T-cell (primary cell): ENCODE data around the gene ODF4. TPM values are rescaled to one million over a fixed set of nuclear protein-coding genes. Genes with fewer than 3 reads are reported as not detected.

Experiments used
- ATAC-seq, 4 experiments: fragments of 200-7000 bp in 3 of 4; fragments of 150-1000 bp in 1 of 4; cut with Tn5 transposase; replicated peaks in 1 of 4; 1 replicate in 3 of 4; 2 replicates in 1 of 4; pipeline ENCODE4 v1.10.0; 2021; ENCODE audit warnings: moderate library complexity in 3 of 4, mild to moderate bottlenecking in 2 of 4, moderate number of reproducible peaks in 1 of 4
- CTCF ChIA-PET, 2 donors: fragments of 300-600 bp; sonication (Branson Sonifier 250); formaldehyde crosslinking; loops; one replicate each; lab custom pipeline; 2022; ENCODE audit warnings: antibody characterized with exemption in 2 of 2; lab: Charles Lee
- POLR2A ChIA-PET, 2 donors: fragments of 300-600 bp; sonication (Branson Sonifier 250); formaldehyde crosslinking; loops; one replicate each; lab custom pipeline; 2022; ENCODE audit warnings: antibody characterized with exemption in 2 of 2; lab: Charles Lee
- DNase-seq, 35 experiments: peaks; one replicate each; pipeline versions ENCODE4 v3.0.0 to v3.0.0-alpha.2; 2013 to 2023
- H3K27ac ChIP-seq: one replicate; pipeline ENCODE4 v1.5.1; 2013; ENCODE audit warnings: low read length
- H3K27me3 ChIP-seq, 2 experiments: replicated peaks in 1 of 2; 1 replicate in 1 of 2; 2 replicates in 1 of 2; pipeline versions ENCODE4 v1.6.1 to v1.7.0; 2013; ENCODE audit warnings: low read length in 1 of 2, mixed read lengths in 1 of 2; ENCODE audit not compliant: control insufficient read depth in 2 of 2, insufficient read depth in 2 of 2; ENCODE audit errors: extremely low read depth in 1 of 2
- H3K36me3 ChIP-seq, 2 donors: 1 replicate in 1 of 2; 2 replicates in 1 of 2; pipeline versions ENCODE4 v1.6.1 to v1.7.0; 2013; ENCODE audit warnings: low read length in 1 of 2; ENCODE audit not compliant: control insufficient read depth in 2 of 2, insufficient read depth in 1 of 2; ENCODE audit errors: extremely low read depth in 1 of 2
- H3K4me1 ChIP-seq, 2 experiments: 1 replicate in 1 of 2; 2 replicates in 1 of 2; pipeline versions ENCODE4 v1.6.1 to v1.7.0; 2013; ENCODE audit warnings: low read length in 2 of 2, mixed read lengths in 1 of 2; ENCODE audit not compliant: insufficient read depth in 2 of 2, control insufficient read depth in 1 of 2; ENCODE audit errors: extremely low read depth in 1 of 2
- H3K4me3 ChIP-seq, 2 donors: 1 replicate in 1 of 2; 2 replicates in 1 of 2; pipeline versions ENCODE4 v1.5.1 to v1.7.0; 2013; ENCODE audit warnings: mild to moderate bottlenecking in 2 of 2, low read length in 1 of 2, moderate library complexity in 1 of 2; ENCODE audit not compliant: control insufficient read depth in 1 of 2; ENCODE audit errors: extremely low read depth in 1 of 2
- H3K9me3 ChIP-seq: 2 replicates; pipeline ENCODE4 v1.7.0; 2013
- H3K27ac Mint-ChIP-seq, 2 donors: one replicate each; pipeline ENCODE4 v1.8.0; 2020 to 2021; ENCODE audit warnings: mild to moderate bottlenecking in 2 of 2, mixed read lengths in 2 of 2
- H3K27me3 Mint-ChIP-seq, 2 donors: one replicate each; pipeline ENCODE4 v1.8.0; 2021 to 2022; ENCODE audit warnings: mixed read lengths in 2 of 2
- H3K36me3 Mint-ChIP-seq: one replicate; pipeline ENCODE4 v1.8.0; 2021; ENCODE audit warnings: mixed read lengths
- H3K4me1 Mint-ChIP-seq, 3 donors: one replicate each; pipeline ENCODE4 v1.8.0; 2020 to 2022; ENCODE audit warnings: mixed read lengths in 3 of 3, mild to moderate bottlenecking in 1 of 3
- H3K4me3 Mint-ChIP-seq, 3 donors: one replicate each; pipeline ENCODE4 v1.8.0; 2020 to 2022; ENCODE audit warnings: mild to moderate bottlenecking in 3 of 3, mixed read lengths in 3 of 3, moderate library complexity in 3 of 3
- H3K9me3 Mint-ChIP-seq, 3 donors: one replicate each; pipeline ENCODE4 v1.8.0; 2020 to 2022; ENCODE audit warnings: mixed read lengths in 3 of 3
- WGBS: methylation state at CpG from one replicate; pipeline ENCODE4 v1.1.5; 2013; ENCODE audit warnings: missing lambda C conversion rate; ENCODE audit not compliant: insufficient coverage; 5-methylcytosine and 5-hydroxymethylcytosine counted together
- total RNA-seq, 35 experiments: library from RNA in 6 of 35; stranded (reverse) in 6 of 35; fragments of 120-200 nt in 1 of 35; gene quantifications; one replicate each; pipeline versions ENCODE4 v1.2.1 to v1.2.4 and lab custom pipeline; 2013 to 2026

ODF4 gene
- total RNA-seq, 5 donors from 2014 or later (not counting 1 experiment from before 2014, with no cell fraction given) = not detected

- POLR2A ChIA-PET = interaction anchor here (0.7 kb wide), 2 partner anchors 49 to 58 kb away, joined by 3 read pairs; partner anchors contain the start of gene NDEL1 (in 1 of the 2)
- Mint-ChIP-seq H3K36me3 (peaks cover 10% of the 10 kb centered on the region), H3K27me3 (no peaks in the 10 kb centered on the region), H3K4me3 (no peak overlapping the region), H3K4me1 (peaks cover 37 to 47% (median 39%) of the 10 kb centered on the region in 3 donors), H3K9me3 (no peaks in the 10 kb centered on the region), H3K27ac (peak overlapping the region in 1 of 2 donors; percentile 5)
- WGBS = 85% methylated on average over 6 of the region's 6 CpGs
- peaks cover 5 to 51% of the 10 kb centered on the region in 2 experiments for H3K4me1 ChIP-seq
- no peaks in the 10 kb centered on the region for H3K9me3 ChIP-seq
- no peak overlapping the region for H3K27ac ChIP-seq
- H3K4me3 ChIP-seq = no peak overlapping the region
- no peak for DNase-seq
- CTCF ChIA-PET = interaction anchor here in 1 of 2 donors (0.5 to 0.7 kb wide), 4 partner anchors 10 to 99 kb away, joined by 3 read pairs; partner anchors contain the start of gene KRABD2
- no peaks in the 10 kb centered on the region for H3K36me3 ChIP-seq
- no peaks in the 10 kb centered on the region for H3K27me3 ChIP-seq
- ATAC-seq = no peak
Measured at GRCh38 chr17:8386841-8387240, 47.2 kb downstream of the ODF4 start.

DNA sequence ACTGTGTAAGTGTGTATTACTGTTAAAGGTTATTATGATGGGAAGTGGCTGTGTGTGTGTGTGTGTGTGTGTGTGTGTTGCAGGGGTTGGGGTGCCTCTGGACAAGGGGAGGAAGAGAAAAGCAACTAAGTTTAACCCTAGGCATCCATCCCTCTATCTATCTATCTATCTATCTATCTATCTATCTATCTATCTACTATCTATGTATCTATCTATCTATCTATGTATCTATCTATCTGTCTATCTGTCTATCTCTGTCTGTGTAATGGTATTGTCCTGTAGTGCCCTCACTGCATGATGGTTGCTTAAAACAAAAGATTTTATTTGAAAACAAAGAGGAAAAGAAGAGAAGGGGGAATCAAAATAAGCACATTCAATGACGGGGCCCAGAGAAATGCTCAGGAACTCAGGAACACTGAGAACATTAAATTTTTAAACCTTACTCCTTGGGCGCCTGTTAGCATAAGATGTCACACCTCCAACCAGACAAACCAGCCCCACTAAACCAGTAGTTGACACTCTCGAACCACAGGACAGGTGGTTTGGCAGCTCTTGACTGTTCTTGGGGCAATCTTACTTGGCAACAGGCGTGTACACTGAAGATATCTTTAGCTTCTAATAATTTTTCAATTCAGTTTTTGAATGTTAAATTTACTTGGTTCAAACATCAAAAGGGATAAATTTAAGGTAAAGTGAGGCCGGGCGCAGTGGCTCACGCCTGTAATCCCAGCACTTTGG, 48.4 kb downstream of the ODF4 start:
- H3K27ac ChIP-seq = peak overlapping the region; percentile 34
- H3K9me3 ChIP-seq = no peaks in the 10 kb centered on the region
- Mint-ChIP-seq H3K27ac (peak overlapping the region in 1 of 2 donors; percentile 16), H3K4me3 (peak overlapping the region in 1 of 3 donors; percentile 21), H3K9me3 (no peaks in the 10 kb centered on the region), H3K4me1 (peaks cover 25 to 35% (median 32%) of the 10 kb centered on the region in 3 donors), H3K27me3 (no peaks in the 10 kb centered on the region), H3K36me3 (peaks cover under 1% of the 10 kb centered on the region)
- no peaks in the 10 kb centered on the region for H3K27me3 ChIP-seq
- peaks cover 0 to 55% of the 10 kb centered on the region in 2 experiments for H3K4me1 ChIP-seq
- no peaks in the 10 kb centered on the region for H3K36me3 ChIP-seq
- POLR2A ChIA-PET = interaction anchor here in 1 of 2 donors (0.6 kb wide), 1 partner anchor 51 kb away, joined by 4 read pairs; no protein-coding TSS in a partner anchor
- H3K4me3 ChIP-seq = no peak overlapping the region
- CTCF ChIA-PET = interaction anchor here (0.6 to 0.8 kb wide), 2 partner anchors 11 to 141 kb away, joined by 3 to 5 read pairs; partner anchors contain the start of gene KRABD2 (in 1 of the 2)
- DNase-seq (peak in 18 of 35 experiments; percentile 16 to 71 (median 31)), ATAC-seq (no peak)
- 22% methylated on average over 1 of the region's 7 CpGs for WGBS

DNA sequence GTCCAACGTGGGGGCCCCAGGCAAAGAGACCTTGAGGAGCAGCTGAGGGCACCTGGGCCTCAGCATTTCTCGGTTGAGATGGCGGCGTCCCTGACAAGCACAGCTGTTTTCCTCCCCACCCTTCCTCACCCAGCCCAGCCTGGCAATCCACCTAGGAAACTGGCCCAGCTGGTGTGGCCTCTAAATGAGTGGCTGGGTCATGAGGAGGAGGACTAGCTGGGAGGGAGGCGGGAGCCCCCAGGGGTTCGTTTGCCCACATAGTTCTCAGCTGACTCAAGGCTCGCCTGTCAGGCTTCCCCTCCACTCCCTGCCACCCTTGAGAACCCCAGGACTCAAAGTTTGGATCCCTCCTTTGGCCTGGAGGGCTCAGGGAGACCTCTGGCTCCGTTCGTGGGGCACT, 52.1 kb downstream of the ODF4 start:
- Histone ChIP-seq H3K9me3 (no peaks in the 10 kb centered on the region), H3K27me3 (peaks cover 0 to 4% of the 10 kb centered on the region in 2 experiments), H3K4me1 (peaks cover 6 to 49% of the 10 kb centered on the region in 2 experiments), H3K27ac (no peak overlapping the region), H3K36me3 (no peaks in the 10 kb centered on the region), H3K4me3 (no peak overlapping the region)
- Mint-ChIP-seq H3K9me3 (no peaks in the 10 kb centered on the region), H3K36me3 (no peaks in the 10 kb centered on the region), H3K27me3 (peaks cover 0 to 4% of the 10 kb centered on the region in 2 donors), H3K27ac (no peak overlapping the region), H3K4me1 (peaks cover 21 to 28% (median 23%) of the 10 kb centered on the region in 3 donors), H3K4me3 (no peak overlapping the region)
- 30% methylated on average over 2 of the region's 9 CpGs for WGBS
- CTCF ChIA-PET = interaction anchor here in 1 of 2 donors (1.0 kb wide), 1 partner anchor 47 kb away, joined by 4 read pairs; no protein-coding TSS in a partner anchor
- ATAC-seq = no peak
- no peak for DNase-seq
- POLR2A ChIA-PET = interaction anchor here in 1 of 2 donors (0.5 kb wide), 1 partner anchor 1173 kb away, joined by 10 read pairs; no protein-coding TSS in a partner anchor

- no peak overlapping the region for H3K27ac ChIP-seq
- peaks cover 6 to 44% of the 10 kb centered on the region in 2 experiments for H3K4me1 ChIP-seq
- WGBS = 97% methylated on average over 12 of the region's 18 CpGs
- ATAC-seq (no peak), DNase-seq (no peak)
- H3K36me3 ChIP-seq = no peaks in the 10 kb centered on the region
- CTCF ChIA-PET = interaction anchor here in 1 of 2 donors (1.0 kb wide), 1 partner anchor 47 kb away, joined by 4 read pairs; no protein-coding TSS in a partner anchor
- Mint-ChIP-seq H3K27me3 (peaks cover 0 to 4% of the 10 kb centered on the region in 2 donors), H3K4me1 (peaks cover 20 to 26% (median 23%) of the 10 kb centered on the region in 3 donors), H3K9me3 (no peaks in the 10 kb centered on the region), H3K4me3 (no peak overlapping the region), H3K36me3 (no peaks in the 10 kb centered on the region), H3K27ac (no peak overlapping the region)
- H3K4me3 ChIP-seq = no peak overlapping the region
- H3K9me3 ChIP-seq = no peaks in the 10 kb centered on the region
- POLR2A ChIA-PET = no interaction called here
- peaks cover 0 to 7% of the 10 kb centered on the region in 2 experiments for H3K27me3 ChIP-seq
Measured at GRCh38 chr17:8392274-8392673, 52.6 kb downstream of the ODF4 start.

- H3K9me3 ChIP-seq = no peaks in the 10 kb centered on the region
- ATAC-seq = no peak
- Mint-ChIP-seq H3K27me3 (peaks cover 0 to 9% of the 10 kb centered on the region in 2 donors), H3K4me3 (peak overlapping the region in 1 of 3 donors; percentile 56), H3K9me3 (no peaks in the 10 kb centered on the region), H3K36me3 (no peaks in the 10 kb centered on the region), H3K27ac (no peak overlapping the region), H3K4me1 (peaks cover 17 to 22% (median 22%) of the 10 kb centered on the region in 3 donors)
- ChIA-PET POLR2A (no interaction called here), CTCF (interaction anchor here in 1 of 2 donors (1.8 kb wide), 1 partner anchor 9 kb away, joined by 10 read pairs; no protein-coding TSS in a partner anchor)
- peaks cover 6 to 38% of the 10 kb centered on the region in 2 experiments for H3K4me1 ChIP-seq
- H3K4me3 ChIP-seq = no peak overlapping the region
- peaks cover 0 to 13% of the 10 kb centered on the region in 2 experiments for H3K27me3 ChIP-seq
- DNase-seq = no peak
- 91% methylated on average over 44 of the region's 46 CpGs for WGBS
- H3K36me3 ChIP-seq = no peaks in the 10 kb centered on the region
- peak overlapping the region; percentile 69 for H3K27ac ChIP-seq
Measured at GRCh38 chr17:8392674-8393469, 53.2 kb downstream of the ODF4 start.
